ENCODE measurements around the gene RTEL1.

RTEL1 gene

GRCh38 chr20:63675681-63676368 lies 17.7 kb downstream of the RTEL1 start:
- no peak for DNase-seq

GRCh38 chr20:63678071-63678470 lies 20.0 kb downstream of the RTEL1 start:
- DNase-seq = no peak

- DNase-seq = no peak
Observed at GRCh38 chr20:63678667-63679465, 20.8 kb downstream of the RTEL1 start.

- no peak for DNase-seq
Observed at GRCh38 chr20:63679799-63680305, 21.7 kb downstream of the RTEL1 start.

GRCh38 chr20:63680427-63680826 lies 22.3 kb downstream of the RTEL1 start:
- DNase-seq = no peak

GRCh38 chr20:63680857-63681608 lies 22.9 kb downstream of the RTEL1 start:
- DNase-seq = no peak

GRCh38 chr20:63681609-63682142 lies 23.6 kb downstream of the RTEL1 start:
- no peak for DNase-seq

GRCh38 chr20:63682384-63683139 lies 24.4 kb downstream of the RTEL1 start:
- no peak for DNase-seq

GRCh38 chr20:63685269-63686026 lies 27.3 kb downstream of the RTEL1 start:
- DNase-seq = no peak

GRCh38 chr20:63686094-63686491 lies 28.0 kb downstream of the RTEL1 start:
- no peak for DNase-seq

- no peak for DNase-seq
Observed at GRCh38 chr20:63686492-63687321, 28.6 kb downstream of the RTEL1 start.

- no peak for DNase-seq
Observed at GRCh38 chr20:63687419-63688178, 29.5 kb downstream of the RTEL1 start.

GRCh38 chr20:63688228-63689045 lies 30.3 kb downstream of the RTEL1 start:
- no peak for DNase-seq

- DNase-seq = no peak
Observed at GRCh38 chr20:63689046-63690002, 31.2 kb downstream of the RTEL1 start.

- DNase-seq = no peak
Observed at GRCh38 chr20:63690003-63690897, 32.1 kb downstream of the RTEL1 start.

GRCh38 chr20:63690898-63691710 lies 33.0 kb downstream of the RTEL1 start:
- DNase-seq = no peak

Measured in NCI-H1436 treated with DMSO at 0.1 percent for 48 hours (cell line).